Mucosa of rectum (tissue), 2 donors: Measurements from ENCODE around the gene SMCO2.

Experiments used
- H3K27ac ChIP-seq, 2 donors: one replicate each; pipeline ENCODE4 v1.7.0; 2013; ENCODE audit warnings: inconsistent platforms in 2 of 2, low read depth in 2 of 2, low read length in 2 of 2
- H3K27me3 ChIP-seq, 2 donors: one replicate each; pipeline ENCODE4 v1.7.0; 2013; ENCODE audit warnings: low read length in 2 of 2; ENCODE audit not compliant: control insufficient read depth in 2 of 2, insufficient read depth in 2 of 2
- H3K36me3 ChIP-seq, 2 donors: one replicate each; pipeline ENCODE4 v1.7.0; 2013; ENCODE audit warnings: low read length in 2 of 2; ENCODE audit not compliant: control insufficient read depth in 2 of 2, insufficient read depth in 2 of 2
- H3K4me1 ChIP-seq, 2 donors: one replicate each; pipeline ENCODE4 v1.7.0; 2013; ENCODE audit warnings: low read length in 2 of 2, mild to moderate bottlenecking in 1 of 2; ENCODE audit not compliant: control insufficient read depth in 2 of 2, insufficient read depth in 2 of 2
- H3K4me3 ChIP-seq, 2 donors: one replicate each; pipeline ENCODE4 v1.7.0; 2013; ENCODE audit warnings: low read length in 2 of 2
- H3K9ac ChIP-seq, 2 donors: one replicate each; pipeline ENCODE4 v1.7.0; 2013; ENCODE audit warnings: low read length in 2 of 2, low read depth in 1 of 2, mild to moderate bottlenecking in 1 of 2
- H3K9me3 ChIP-seq, 2 donors: one replicate each; pipeline ENCODE4 v1.7.0; 2013; ENCODE audit warnings: low read length in 2 of 2; ENCODE audit not compliant: control insufficient read depth in 2 of 2
- donor health status: healthy.
- donor health status: Normal muscosa, but diverticular disease.

Gene SMCO2

DNA sequence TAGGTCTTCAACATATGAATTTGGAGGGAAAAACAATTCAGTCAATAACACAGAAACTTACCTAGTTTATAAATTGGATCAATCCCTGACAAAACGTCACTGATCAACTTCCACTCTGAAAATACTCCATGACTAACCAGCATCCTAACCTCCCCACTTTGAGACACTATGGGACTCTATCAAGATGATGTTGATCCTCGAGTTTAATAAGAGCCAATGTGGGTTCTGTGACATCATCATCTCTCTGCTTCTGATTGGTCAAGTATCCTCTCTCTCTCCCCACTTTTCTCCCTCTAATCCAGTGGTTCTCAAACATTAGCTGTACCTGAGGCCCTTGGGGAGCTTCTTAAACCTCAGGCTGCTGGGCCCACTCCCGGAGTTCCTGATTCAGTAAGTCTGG lies at the start of gene SMCO2:
Gene SMCO2, plus strand, starts transcription at position 301 of the 400 bp plus-strand sequence. CDS start 23,896 bp downstream, outside the sequence.
- no peaks in the 10 kb centered on the region for H3K27me3 ChIP-seq
- H3K4me3 ChIP-seq, result no peak within 1 kb of the TSS
- H3K9me3 ChIP-seq, result no peaks in the 10 kb centered on the region
- H3K27ac ChIP-seq, result no peak within 1 kb of the TSS
- no peak within 1 kb of the TSS for H3K9ac ChIP-seq
- H3K36me3 ChIP-seq, result no peaks in the 10 kb centered on the region
- peaks cover 0 to 6% of the 10 kb centered on the region in 2 donors for H3K4me1 ChIP-seq

DNA sequence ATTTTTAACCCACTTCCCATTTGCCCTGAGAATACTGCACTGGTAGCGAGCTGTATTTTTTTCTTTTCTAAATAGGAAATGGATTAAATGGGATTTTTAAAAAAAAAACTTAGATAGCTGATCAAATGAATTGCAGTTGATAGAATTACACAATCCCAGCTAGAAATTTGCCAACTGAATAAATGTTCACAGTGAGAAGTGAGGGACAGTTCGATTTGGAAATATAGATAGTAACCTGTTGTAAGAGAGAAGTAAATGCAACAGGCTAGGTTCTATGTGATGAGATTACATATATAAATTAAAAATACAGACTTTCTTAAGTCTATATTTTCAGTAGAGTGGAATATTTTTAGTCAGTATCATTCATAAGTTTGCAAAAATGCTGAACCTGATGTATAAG lies 48.1 kb upstream of the SMCO2 start:
- Histone ChIP-seq H3K4me1 (no peaks in the 10 kb centered on the region), H3K9me3 (no peaks in the 10 kb centered on the region), H3K36me3 (no peaks in the 10 kb centered on the region), H3K9ac (no peak overlapping the region), H3K27me3 (no peaks in the 10 kb centered on the region), H3K4me3 (no peak overlapping the region), H3K27ac (no peak overlapping the region)

- Histone ChIP-seq H3K9me3 (no peaks in the 10 kb centered on the region), H3K4me3 (no peak overlapping the region)
Observed at GRCh38 chr12:27399074-27399473, 47.5 kb upstream of the SMCO2 start.

DNA sequence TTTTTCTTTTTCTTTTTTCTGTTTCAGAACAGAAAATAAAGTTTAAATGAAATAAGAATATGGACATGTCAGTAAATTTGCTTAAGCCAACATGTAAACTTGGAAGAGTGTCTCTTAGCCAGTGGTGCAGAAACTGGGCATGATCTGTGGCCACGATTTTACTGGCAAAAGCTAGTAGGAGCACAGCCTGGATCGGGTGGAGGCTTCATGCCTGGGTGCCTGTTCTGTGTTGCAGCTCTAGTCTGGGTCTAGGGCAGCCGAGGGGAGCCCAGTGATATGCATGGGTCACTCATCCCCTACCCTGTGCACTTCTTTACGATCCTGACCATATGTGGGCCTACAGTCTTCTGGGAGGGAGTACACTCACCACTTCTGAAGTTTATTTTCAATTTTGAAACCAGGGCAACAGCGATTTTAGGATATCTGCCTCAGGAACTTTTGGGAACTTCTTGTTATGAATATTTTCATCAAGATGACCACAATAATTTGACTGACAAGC lies 45.6 kb upstream of the SMCO2 start:
- Histone ChIP-seq H3K9me3 (no peaks in the 10 kb centered on the region), H3K9ac (no peak overlapping the region), H3K4me1 (no peaks in the 10 kb centered on the region), H3K27me3 (no peaks in the 10 kb centered on the region), H3K27ac (no peak overlapping the region), H3K4me3 (no peak overlapping the region), H3K36me3 (no peaks in the 10 kb centered on the region)

More at GRCh38 chr12:27399074-27399473, 47.5 kb upstream of the SMCO2 start:
- H3K27ac ChIP-seq, result no peak overlapping the region
- no peaks in the 10 kb centered on the region for H3K36me3 ChIP-seq
- no peak overlapping the region for H3K9ac ChIP-seq
- no peaks in the 10 kb centered on the region for H3K4me1 ChIP-seq
- no peaks in the 10 kb centered on the region for H3K27me3 ChIP-seq

- Histone ChIP-seq H3K9ac (no peak overlapping the region), H3K27ac (no peak overlapping the region), H3K27me3 (no peaks in the 10 kb centered on the region), H3K9me3 (no peaks in the 10 kb centered on the region), H3K4me1 (no peaks in the 10 kb centered on the region), H3K36me3 (no peaks in the 10 kb centered on the region), H3K4me3 (no peak overlapping the region)
Observed at GRCh38 chr12:27412047-27412446, 34.5 kb upstream of the SMCO2 start.

GRCh38 chr12:27422697-27423096 lies 23.8 kb upstream of the SMCO2 start:
- Histone ChIP-seq H3K4me1 (peaks cover 0 to 2% of the 10 kb centered on the region in 2 donors), H3K36me3 (no peaks in the 10 kb centered on the region)

GRCh38 chr12:27424631-27425230 lies 21.8 kb upstream of the SMCO2 start:
- H3K9ac ChIP-seq, result no peak overlapping the region
- no peak overlapping the region for H3K4me3 ChIP-seq
- peaks cover 0 to 2% of the 10 kb centered on the region in 2 donors for H3K4me1 ChIP-seq
- no peaks in the 10 kb centered on the region for H3K9me3 ChIP-seq
- no peaks in the 10 kb centered on the region for H3K27me3 ChIP-seq
- no peak overlapping the region for H3K27ac ChIP-seq
- H3K36me3 ChIP-seq, result no peaks in the 10 kb centered on the region

More at GRCh38 chr12:27422697-27423096, 23.8 kb upstream of the SMCO2 start:
- Histone ChIP-seq H3K9me3 (no peaks in the 10 kb centered on the region), H3K27me3 (no peaks in the 10 kb centered on the region), H3K4me3 (no peak overlapping the region), H3K9ac (no peak overlapping the region), H3K27ac (no peak overlapping the region)

DNA sequence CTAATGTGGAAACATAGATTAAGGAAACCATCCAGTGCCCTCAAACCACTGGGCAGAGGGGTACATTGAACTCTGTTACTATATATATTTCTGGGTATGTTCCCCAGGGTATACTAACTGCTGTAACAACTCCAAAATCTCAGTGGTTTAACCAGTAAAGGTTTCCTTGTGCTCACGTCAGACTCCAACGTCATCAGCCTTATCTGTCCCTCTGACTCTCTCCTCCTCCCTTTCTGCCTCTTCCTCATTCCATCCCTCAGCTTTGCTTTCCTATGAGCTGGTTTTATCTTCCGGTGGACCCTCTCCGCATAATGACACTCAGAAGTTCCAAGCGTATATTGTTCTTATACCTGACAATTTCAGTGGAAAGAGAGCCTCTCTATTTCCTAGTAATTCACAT lies 21.2 kb upstream of the SMCO2 start:
- Histone ChIP-seq H3K36me3 (no peaks in the 10 kb centered on the region), H3K4me3 (no peak overlapping the region), H3K9ac (no peak overlapping the region), H3K9me3 (no peaks in the 10 kb centered on the region), H3K27me3 (no peaks in the 10 kb centered on the region), H3K4me1 (peaks cover 0 to 2% of the 10 kb centered on the region in 2 donors), H3K27ac (no peak overlapping the region)

DNA sequence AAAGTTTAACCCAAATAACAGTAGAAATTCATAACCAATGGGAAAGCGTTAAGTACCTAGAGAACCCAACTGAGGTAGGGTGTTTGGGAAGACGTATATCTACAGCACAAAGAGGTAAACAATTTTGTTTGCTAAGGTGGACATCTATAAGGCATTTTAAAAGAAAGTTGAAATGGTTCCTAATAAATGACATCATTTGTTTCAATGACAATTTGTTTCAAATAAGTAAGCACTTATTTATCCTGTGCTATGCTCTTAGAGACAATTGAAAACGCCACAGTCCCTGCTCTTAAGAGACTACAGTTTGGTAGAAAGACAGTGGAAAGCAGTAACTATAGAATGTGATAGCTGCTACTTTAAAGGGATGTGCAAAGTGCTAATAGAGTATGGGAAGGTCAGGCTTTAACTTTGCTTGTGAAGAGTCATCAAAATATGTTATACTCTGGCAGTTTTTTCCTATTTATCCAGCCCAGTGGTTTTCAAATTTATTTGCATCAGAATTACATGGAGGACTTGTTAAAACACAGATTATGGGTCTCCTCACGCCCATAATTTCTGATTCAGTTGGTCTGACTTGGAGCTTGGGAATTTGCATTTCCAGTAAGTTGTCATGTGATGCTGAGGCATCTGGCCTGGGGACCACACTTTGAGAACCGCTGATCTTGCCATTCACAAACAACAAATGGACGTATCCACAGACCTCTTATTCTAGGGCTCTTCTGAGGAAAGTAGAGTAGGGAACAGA lies 19.6 kb upstream of the SMCO2 start:
- Histone ChIP-seq H3K9ac (no peak overlapping the region), H3K4me1 (peaks cover 0 to 2% of the 10 kb centered on the region in 2 donors)

GRCh38 chr12:27427824-27428223 lies 18.7 kb upstream of the SMCO2 start:
- no peaks in the 10 kb centered on the region for H3K27me3 ChIP-seq
- no peaks in the 10 kb centered on the region for H3K9me3 ChIP-seq
- no peak overlapping the region for H3K4me3 ChIP-seq
- H3K4me1 ChIP-seq, result peaks cover 0 to 2% of the 10 kb centered on the region in 2 donors
- no peaks in the 10 kb centered on the region for H3K36me3 ChIP-seq
- H3K9ac ChIP-seq, result no peak overlapping the region
- H3K27ac ChIP-seq, result no peak overlapping the region

More for the DNA sequence above, 19.6 kb upstream of the SMCO2 start:
- Histone ChIP-seq H3K27me3 (no peaks in the 10 kb centered on the region), H3K4me3 (no peak overlapping the region), H3K27ac (no peak overlapping the region), H3K36me3 (no peaks in the 10 kb centered on the region), H3K9me3 (no peaks in the 10 kb centered on the region)
